GM12864 (cell line): ENCODE measurements around the gene CEBPZ.

Experiments
- DNase-seq: peaks from one replicate; pipeline ENCODE4 v3.0.0-alpha.2; 2011; ENCODE audit warnings: low read depth
- H3K4me3 ChIP-seq: 2 replicates; pipeline ENCODE4 v1.5.1; 2011; ENCODE audit warnings: mild to moderate bottlenecking, low read depth, low read length, control low read depth
- CTCF ChIP-seq: IDR thresholded peaks from 2 replicates; pipeline ENCODE4 v1.5.1; 2011; ENCODE audit warnings: low read depth, mild to moderate bottlenecking, moderate library complexity, low read length, control low read depth, inconsistent platforms; ENCODE audit errors: missing control alignments

Gene CEBPZ, protein sequence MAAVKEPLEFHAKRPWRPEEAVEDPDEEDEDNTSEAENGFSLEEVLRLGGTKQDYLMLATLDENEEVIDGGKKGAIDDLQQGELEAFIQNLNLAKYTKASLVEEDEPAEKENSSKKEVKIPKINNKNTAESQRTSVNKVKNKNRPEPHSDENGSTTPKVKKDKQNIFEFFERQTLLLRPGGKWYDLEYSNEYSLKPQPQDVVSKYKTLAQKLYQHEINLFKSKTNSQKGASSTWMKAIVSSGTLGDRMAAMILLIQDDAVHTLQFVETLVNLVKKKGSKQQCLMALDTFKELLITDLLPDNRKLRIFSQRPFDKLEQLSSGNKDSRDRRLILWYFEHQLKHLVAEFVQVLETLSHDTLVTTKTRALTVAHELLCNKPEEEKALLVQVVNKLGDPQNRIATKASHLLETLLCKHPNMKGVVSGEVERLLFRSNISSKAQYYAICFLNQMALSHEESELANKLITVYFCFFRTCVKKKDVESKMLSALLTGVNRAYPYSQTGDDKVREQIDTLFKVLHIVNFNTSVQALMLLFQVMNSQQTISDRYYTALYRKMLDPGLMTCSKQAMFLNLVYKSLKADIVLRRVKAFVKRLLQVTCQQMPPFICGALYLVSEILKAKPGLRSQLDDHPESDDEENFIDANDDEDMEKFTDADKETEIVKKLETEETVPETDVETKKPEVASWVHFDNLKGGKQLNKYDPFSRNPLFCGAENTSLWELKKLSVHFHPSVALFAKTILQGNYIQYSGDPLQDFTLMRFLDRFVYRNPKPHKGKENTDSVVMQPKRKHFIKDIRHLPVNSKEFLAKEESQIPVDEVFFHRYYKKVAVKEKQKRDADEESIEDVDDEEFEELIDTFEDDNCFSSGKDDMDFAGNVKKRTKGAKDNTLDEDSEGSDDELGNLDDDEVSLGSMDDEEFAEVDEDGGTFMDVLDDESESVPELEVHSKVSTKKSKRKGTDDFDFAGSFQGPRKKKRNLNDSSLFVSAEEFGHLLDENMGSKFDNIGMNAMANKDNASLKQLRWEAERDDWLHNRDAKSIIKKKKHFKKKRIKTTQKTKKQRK

DNA sequence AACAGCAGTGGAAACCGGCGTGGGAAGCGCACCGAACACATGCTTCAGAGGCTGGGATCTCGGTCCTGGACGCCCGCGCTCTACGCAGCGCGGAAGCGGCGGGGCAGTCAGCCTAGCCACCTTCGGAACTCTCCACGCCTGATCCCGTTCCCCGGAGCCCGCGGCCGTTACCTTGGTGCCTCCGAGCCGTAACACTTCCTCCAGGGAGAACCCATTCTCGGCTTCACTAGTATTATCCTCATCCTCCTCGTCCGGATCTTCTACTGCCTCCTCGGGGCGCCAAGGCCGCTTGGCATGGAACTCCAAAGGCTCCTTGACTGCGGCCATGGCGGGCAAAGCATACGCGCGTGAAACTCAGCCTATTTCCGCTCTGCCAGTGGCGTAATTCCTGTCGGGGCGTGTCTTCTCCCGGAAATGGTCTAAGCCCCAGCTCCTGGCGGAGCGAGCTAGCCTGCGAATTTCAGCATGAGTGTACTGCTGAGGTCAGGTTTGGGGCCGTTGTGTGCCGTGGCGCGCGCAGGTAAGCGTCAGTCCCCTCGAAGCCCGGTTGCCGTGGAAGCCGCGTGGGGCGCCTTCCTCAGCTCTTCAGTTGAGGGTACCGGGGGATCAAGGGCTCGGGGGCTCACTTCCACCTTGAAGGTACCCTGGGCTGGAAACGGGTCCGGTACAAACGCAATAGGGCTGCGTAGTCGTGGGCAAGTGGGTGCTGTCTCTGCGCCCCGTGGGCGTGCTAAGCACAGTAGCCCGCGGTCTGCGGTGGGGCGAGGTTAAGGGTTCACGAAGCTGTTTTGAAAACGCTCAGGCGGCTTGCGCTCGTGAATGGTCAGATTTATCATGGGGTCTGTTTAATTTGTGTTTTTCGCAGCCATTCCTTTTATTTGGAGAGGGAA is at the start of gene CEBPZ, which contains the start of gene NDUFAF7:
Gene CEBPZ (minus strand): TSS at position 356 of the 890 bp plus-strand sequence. CDS start 29 bp downstream, at position 327.
Gene NDUFAF7 (plus strand): TSS at position 418 of the 890 bp plus-strand sequence. CDS start 48 bp downstream, at position 466.
- peak; percentile 80 for DNase-seq
- H3K4me3 ChIP-seq: peak within 1 kb of the TSS; percentile 98
- peak; percentile 6 for TF ChIP-seq CTCF

GRCh38 chr2:37276291-37276690 is 44.9 kb upstream of the CEBPZ start:
- DNase-seq: no peak
- no peak overlapping the region for H3K4me3 ChIP-seq
- no peak for TF ChIP-seq CTCF

GRCh38 chr2:37274359-37274965 is 43.1 kb upstream of the CEBPZ start:
- no peak for DNase-seq
- TF ChIP-seq CTCF: no peak

DNA sequence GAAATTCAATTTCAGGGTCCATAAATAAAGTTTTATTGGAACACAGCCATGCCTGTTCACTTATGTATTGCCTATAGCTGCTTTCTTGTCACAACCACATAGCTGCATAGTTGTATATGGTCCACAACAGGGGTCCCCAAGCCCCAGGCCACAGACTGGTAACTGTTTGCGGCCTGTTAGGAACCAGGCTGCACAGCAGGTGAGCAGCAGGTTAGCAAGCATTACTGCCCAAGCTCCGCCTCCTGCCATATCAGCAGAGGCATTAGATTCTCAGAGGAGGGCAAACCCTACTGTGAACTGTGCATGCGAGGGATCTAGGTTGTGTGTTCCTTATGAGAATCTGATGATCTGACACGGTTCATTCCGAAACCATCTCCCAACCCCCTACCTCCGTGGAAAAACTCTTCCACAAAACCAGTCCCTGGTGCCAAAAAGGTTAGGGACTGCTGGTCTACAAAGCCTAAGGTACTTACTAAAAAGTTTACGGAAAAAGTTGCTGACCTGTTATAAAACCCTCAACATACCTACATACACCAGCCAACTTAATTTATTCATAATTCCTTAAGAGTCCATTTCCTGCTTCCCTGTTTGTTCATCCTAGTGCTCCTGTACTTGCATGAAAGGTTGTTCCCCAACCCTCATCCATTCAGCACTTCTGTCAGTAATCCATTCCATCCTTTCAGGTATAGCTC is 40.1 kb upstream of the CEBPZ start:
- no peak for DNase-seq
- H3K4me3 ChIP-seq: no peak overlapping the region
- TF ChIP-seq CTCF: no peak

More at GRCh38 chr2:37274359-37274965, 43.1 kb upstream of the CEBPZ start:
- no peak overlapping the region for H3K4me3 ChIP-seq

GRCh38 chr2:37268111-37268510 is 36.7 kb upstream of the CEBPZ start:
- TF ChIP-seq CTCF: no peak
- no peak overlapping the region for H3K4me3 ChIP-seq
- no peak for DNase-seq
